Measurements from ENCODE around the gene TAL2. TPM values are rescaled to one million over a fixed set of nuclear protein-coding genes. Genes with fewer than 3 reads are reported as not detected.
A peak's percentile ranks its signal among the peaks of the same experiment; 100 is the strongest.

The TAL2 gene
- total and polyA plus RNA-seq, 9 of the 15 experiments (the other 6 are each of a cell fraction or from before 2014, with no cell fraction given) = 0.21 to 3.7 (median 1.1) TPM; not detected in 1

DNA sequence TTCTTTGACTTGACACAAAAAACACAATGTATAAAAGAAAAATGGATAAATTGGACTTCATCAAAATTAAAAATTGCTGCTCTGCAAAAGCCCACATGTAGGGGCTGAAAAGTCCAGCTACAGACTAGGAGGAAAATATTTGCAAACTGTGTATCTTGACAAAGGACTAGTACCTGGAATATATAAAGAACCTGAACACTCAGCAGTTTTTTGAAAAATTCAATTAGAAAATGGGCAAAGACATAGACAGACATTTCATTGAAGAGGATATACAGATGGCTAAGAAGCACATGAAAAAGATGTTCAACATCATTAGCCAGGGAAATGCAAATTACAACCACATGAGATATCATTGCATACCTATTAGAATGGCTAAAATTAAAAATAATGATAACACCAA lies 18.5 kb upstream of the TAL2 start (continued):
- TF ChIP-seq MAFF (IDR thresholded peaks at IDR 0.05; ENCODE audit: low read length) = peak; percentile 22; the same call in 1 of the 2 replicates
- TF ChIP-seq TAL1 (IDR thresholded peaks at IDR 0.05) = no peak

DNA sequence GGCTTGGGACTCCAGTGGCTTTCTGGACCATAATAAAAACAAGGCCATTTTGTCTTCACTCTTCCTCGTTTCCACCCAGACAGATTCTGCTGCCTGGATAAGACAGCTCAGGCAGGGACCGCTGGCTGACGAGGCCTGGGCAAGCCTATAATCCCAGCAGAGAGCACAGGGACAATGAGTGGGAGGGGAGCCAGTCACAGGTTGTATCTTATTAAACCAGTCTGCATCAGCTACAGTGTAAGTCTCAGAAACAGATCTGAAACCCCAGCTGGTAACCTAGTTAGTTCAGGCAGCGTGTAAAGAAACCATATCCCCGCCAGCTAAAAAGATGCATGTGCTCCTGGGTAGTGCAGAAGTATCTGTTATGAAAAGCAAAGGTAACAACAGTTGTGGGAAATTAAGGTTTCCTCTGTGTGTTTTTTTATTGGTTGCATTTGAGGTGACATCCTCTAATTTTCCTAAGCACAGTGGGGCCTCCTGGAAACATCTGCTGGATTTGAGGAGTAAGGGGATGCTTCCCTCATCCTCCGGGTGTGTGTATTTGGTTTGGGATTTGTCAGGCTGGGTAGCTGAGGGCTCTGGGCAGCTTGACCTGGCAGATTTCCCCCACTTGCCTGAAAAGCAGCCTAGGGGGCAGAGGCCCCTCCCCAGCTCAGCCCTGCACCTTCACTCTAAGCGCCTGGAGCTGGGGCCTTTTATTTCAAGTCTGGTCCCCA lies 15.2 kb upstream of the TAL2 start:
- peak; percentile 75 for ATAC-seq
- intact Hi-C loops (cut with micrococcal nuclease) (loop anchor here (2.0 kb wide), 1 partner anchor 48 kb away; the partner anchor contains the start of gene TMEM38B), in situ Hi-C loops (cut with MboI) (no loop called here)
- 19% methylated on average over 7 of the region's 7 CpGs for WGBS (ENCODE audit: insufficient coverage, low coverage, missing lambda C conversion rate)
- peak; percentile 56 to 78 (median 70) for DNase-seq (ENCODE audit: extremely low read depth in 1 of 4, low spot score in 3 of 4)
- Histone ChIP-seq H2AFZ (ENCODE audit: low read depth, low read length) (peak overlapping the region; percentile 84), H3K36me3 (ENCODE audit: control insufficient read depth, insufficient read depth, low read length) (no peaks in the 10 kb centered on the region), H3K9me3 (replicated peaks; ENCODE audit: control insufficient read depth, insufficient read depth, low read depth, low read length) (no peaks in the 10 kb centered on the region), H3K9ac (ENCODE audit: insufficient read depth in 1 of 2, low read depth in 2 of 2, low read length in 2 of 2) (peak overlapping the region; percentile 47 to 57; a peak in 3 of 4 replicates), H3K4me1 (replicated peaks in 1 of 2; ENCODE audit: control insufficient read depth in 2 of 2, insufficient read depth in 2 of 2, low read length in 2 of 2) (peaks cover 18 to 35% of the 10 kb centered on the region in 2 experiments; a peak in 4 of 5 replicates), H3K4me2 (ENCODE audit: insufficient read depth, low read length) (peak overlapping the region; percentile 80), H3K4me3 (peak overlapping the region; percentile 12; the same call in 1 of the 2 replicates), H3K79me2 (ENCODE audit: control insufficient read depth, insufficient read depth, low read length) (no peaks in the 10 kb centered on the region), H3K27me3 (ENCODE audit: control insufficient read depth in 2 of 2, insufficient read depth in 2 of 2, low read length in 2 of 2) (no peaks in the 10 kb centered on the region), H3K9me1 (ENCODE audit: control insufficient read depth, insufficient read depth, low read length) (no peaks in the 10 kb centered on the region), H3K27ac (ENCODE audit: extremely low read depth, low read depth, low read length) (peak overlapping the region; percentile 81), H4K20me1 (replicated peaks; ENCODE audit: control insufficient read depth, insufficient read depth, low read length) (no peaks in the 10 kb centered on the region)
- no TSS peak for BruUV-seq (replicated peaks)
- FAIRE-seq = no peak
- POLR2A ChIA-PET = interaction anchor here (0.6 to 1.4 kb wide), 12 partner anchors 9 to 1775 kb away, joined by 3 to 6 read pairs (median 3); partner anchors contain the start of gene TMEM38B
- CTCF ChIA-PET (ENCODE audit: low intra/inter-chr PET ratio) = no interaction called here
- TF ChIP-seq EGR1 (conservative IDR thresholded peaks at IDR 0.05) (peak; percentile 55; the same call in 1 of the 2 replicates), ZBTB7A (IDR thresholded peaks at IDR 0.05; ENCODE audit: borderline replicate concordance, control insufficient read depth, low read depth, low read length) (peak; percentile 39; the same call in 1 of the 2 replicates), ZNF133 (CRISPR knock-in tag; IDR thresholded peaks at IDR 0.05) (no peak), DMBX1 (CRISPR knock-in tag; IDR thresholded peaks at IDR 0.05; ENCODE audit: borderline replicate concordance) (no peak)
- TF ChIP-seq, protein P1, sequence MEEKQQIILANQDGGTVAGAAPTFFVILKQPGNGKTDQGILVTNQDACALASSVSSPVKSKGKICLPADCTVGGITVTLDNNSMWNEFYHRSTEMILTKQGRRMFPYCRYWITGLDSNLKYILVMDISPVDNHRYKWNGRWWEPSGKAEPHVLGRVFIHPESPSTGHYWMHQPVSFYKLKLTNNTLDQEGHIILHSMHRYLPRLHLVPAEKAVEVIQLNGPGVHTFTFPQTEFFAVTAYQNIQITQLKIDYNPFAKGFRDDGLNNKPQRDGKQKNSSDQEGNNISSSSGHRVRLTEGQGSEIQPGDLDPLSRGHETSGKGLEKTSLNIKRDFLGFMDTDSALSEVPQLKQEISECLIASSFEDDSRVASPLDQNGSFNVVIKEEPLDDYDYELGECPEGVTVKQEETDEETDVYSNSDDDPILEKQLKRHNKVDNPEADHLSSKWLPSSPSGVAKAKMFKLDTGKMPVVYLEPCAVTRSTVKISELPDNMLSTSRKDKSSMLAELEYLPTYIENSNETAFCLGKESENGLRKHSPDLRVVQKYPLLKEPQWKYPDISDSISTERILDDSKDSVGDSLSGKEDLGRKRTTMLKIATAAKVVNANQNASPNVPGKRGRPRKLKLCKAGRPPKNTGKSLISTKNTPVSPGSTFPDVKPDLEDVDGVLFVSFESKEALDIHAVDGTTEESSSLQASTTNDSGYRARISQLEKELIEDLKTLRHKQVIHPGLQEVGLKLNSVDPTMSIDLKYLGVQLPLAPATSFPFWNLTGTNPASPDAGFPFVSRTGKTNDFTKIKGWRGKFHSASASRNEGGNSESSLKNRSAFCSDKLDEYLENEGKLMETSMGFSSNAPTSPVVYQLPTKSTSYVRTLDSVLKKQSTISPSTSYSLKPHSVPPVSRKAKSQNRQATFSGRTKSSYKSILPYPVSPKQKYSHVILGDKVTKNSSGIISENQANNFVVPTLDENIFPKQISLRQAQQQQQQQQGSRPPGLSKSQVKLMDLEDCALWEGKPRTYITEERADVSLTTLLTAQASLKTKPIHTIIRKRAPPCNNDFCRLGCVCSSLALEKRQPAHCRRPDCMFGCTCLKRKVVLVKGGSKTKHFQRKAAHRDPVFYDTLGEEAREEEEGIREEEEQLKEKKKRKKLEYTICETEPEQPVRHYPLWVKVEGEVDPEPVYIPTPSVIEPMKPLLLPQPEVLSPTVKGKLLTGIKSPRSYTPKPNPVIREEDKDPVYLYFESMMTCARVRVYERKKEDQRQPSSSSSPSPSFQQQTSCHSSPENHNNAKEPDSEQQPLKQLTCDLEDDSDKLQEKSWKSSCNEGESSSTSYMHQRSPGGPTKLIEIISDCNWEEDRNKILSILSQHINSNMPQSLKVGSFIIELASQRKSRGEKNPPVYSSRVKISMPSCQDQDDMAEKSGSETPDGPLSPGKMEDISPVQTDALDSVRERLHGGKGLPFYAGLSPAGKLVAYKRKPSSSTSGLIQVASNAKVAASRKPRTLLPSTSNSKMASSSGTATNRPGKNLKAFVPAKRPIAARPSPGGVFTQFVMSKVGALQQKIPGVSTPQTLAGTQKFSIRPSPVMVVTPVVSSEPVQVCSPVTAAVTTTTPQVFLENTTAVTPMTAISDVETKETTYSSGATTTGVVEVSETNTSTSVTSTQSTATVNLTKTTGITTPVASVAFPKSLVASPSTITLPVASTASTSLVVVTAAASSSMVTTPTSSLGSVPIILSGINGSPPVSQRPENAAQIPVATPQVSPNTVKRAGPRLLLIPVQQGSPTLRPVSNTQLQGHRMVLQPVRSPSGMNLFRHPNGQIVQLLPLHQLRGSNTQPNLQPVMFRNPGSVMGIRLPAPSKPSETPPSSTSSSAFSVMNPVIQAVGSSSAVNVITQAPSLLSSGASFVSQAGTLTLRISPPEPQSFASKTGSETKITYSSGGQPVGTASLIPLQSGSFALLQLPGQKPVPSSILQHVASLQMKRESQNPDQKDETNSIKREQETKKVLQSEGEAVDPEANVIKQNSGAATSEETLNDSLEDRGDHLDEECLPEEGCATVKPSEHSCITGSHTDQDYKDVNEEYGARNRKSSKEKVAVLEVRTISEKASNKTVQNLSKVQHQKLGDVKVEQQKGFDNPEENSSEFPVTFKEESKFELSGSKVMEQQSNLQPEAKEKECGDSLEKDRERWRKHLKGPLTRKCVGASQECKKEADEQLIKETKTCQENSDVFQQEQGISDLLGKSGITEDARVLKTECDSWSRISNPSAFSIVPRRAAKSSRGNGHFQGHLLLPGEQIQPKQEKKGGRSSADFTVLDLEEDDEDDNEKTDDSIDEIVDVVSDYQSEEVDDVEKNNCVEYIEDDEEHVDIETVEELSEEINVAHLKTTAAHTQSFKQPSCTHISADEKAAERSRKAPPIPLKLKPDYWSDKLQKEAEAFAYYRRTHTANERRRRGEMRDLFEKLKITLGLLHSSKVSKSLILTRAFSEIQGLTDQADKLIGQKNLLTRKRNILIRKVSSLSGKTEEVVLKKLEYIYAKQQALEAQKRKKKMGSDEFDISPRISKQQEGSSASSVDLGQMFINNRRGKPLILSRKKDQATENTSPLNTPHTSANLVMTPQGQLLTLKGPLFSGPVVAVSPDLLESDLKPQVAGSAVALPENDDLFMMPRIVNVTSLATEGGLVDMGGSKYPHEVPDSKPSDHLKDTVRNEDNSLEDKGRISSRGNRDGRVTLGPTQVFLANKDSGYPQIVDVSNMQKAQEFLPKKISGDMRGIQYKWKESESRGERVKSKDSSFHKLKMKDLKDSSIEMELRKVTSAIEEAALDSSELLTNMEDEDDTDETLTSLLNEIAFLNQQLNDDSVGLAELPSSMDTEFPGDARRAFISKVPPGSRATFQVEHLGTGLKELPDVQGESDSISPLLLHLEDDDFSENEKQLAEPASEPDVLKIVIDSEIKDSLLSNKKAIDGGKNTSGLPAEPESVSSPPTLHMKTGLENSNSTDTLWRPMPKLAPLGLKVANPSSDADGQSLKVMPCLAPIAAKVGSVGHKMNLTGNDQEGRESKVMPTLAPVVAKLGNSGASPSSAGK (IDR thresholded peaks at IDR 0.05) = peak; percentile 29; the same call in 1 of the 2 replicates

All from K562 (cell line).